Parathyroid adenoma (tissue), 2 donors: ENCODE data around the gene SUCO.

Experiments used
- H2AFZ ChIP-seq: fragments of 300-600 bp; sonication (generic); one replicate; pipeline ENCODE4 v1.7.0; 2017; ENCODE audit warnings: antibody characterized with exemption, mild to moderate bottlenecking
- H3K27ac ChIP-seq: fragments of 300-600 bp; sonication (generic); one replicate; pipeline ENCODE4 v1.7.0; 2017
- H3K27me3 ChIP-seq: fragments of 300-600 bp; sonication (generic); one replicate; pipeline ENCODE4 v1.7.0; 2017; ENCODE audit warnings: low read length; ENCODE audit not compliant: control insufficient read depth, insufficient read depth
- H3K36me3 ChIP-seq: fragments of 300-600 bp; sonication (generic); one replicate; pipeline ENCODE4 v1.7.0; 2017; ENCODE audit warnings: low read length; ENCODE audit not compliant: control insufficient read depth, insufficient read depth
- H3K4me1 ChIP-seq: fragments of 300-600 bp; sonication (generic); one replicate; pipeline ENCODE4 v1.7.0; 2017; ENCODE audit warnings: control low read depth
- H3K4me2 ChIP-seq: fragments of 300-600 bp; sonication (generic); one replicate; pipeline ENCODE4 v1.7.0; 2017; ENCODE audit warnings: low read length
- H3K4me3 ChIP-seq: fragments of 300-600 bp; sonication (generic); one replicate; pipeline ENCODE4 v1.7.0; 2017; ENCODE audit warnings: low read depth, low read length
- H3K79me2 ChIP-seq: fragments of 300-600 bp; sonication (generic); one replicate; pipeline ENCODE4 v1.7.0; 2017; ENCODE audit warnings: control low read depth
- H3K9ac ChIP-seq: fragments of 300-600 bp; sonication (generic); one replicate; pipeline ENCODE4 v1.7.0; 2017; ENCODE audit warnings: mild to moderate bottlenecking
- H3K9me3 ChIP-seq: fragments of 300-600 bp; sonication (generic); one replicate; pipeline ENCODE4 v1.7.0; 2017; ENCODE audit warnings: low read length; ENCODE audit not compliant: control insufficient read depth
- CTCF ChIP-seq: fragments of 300-600 bp; sonication (generic); IDR thresholded peaks from one replicate; pipeline ENCODE4 v1.7.0; 2017; ENCODE audit warnings: antibody characterized with exemption, mild to moderate bottlenecking
- donor health status: primary hyperparathyroidism.

The SUCO gene

GRCh38 chr1:172499636-172500141, 33.3 kb upstream of the SUCO start:
- no peak for TF ChIP-seq CTCF
- no peak overlapping the region for H3K4me2 ChIP-seq
- H3K79me2 ChIP-seq: no peaks in the 10 kb centered on the region
- no peak overlapping the region for H3K9ac ChIP-seq
- no peaks in the 10 kb centered on the region for H3K9me3 ChIP-seq
- no peak overlapping the region for H3K4me3 ChIP-seq
- no peaks in the 10 kb centered on the region for H3K27me3 ChIP-seq
- H2AFZ ChIP-seq: peak overlapping the region; percentile 23
- H3K27ac ChIP-seq: peak overlapping the region; percentile 97
- H3K4me1 ChIP-seq: peaks cover 20% of the 10 kb centered on the region
- no peaks in the 10 kb centered on the region for H3K36me3 ChIP-seq

- H3K9me3 ChIP-seq: no peaks in the 10 kb centered on the region
- peak overlapping the region; percentile 97 for H3K27ac ChIP-seq
- H3K9ac ChIP-seq: no peak overlapping the region
- H3K27me3 ChIP-seq: no peaks in the 10 kb centered on the region
- TF ChIP-seq CTCF: no peak
- peaks cover 20% of the 10 kb centered on the region for H3K4me1 ChIP-seq
- H3K36me3 ChIP-seq: no peaks in the 10 kb centered on the region
- H3K4me3 ChIP-seq: no peak overlapping the region
- H2AFZ ChIP-seq: peak overlapping the region; percentile 23
- H3K4me2 ChIP-seq: no peak overlapping the region
- H3K79me2 ChIP-seq: no peaks in the 10 kb centered on the region
Measured at GRCh38 chr1:172500207-172500606, 32.7 kb upstream of the SUCO start.

- H3K9me3 ChIP-seq: no peaks in the 10 kb centered on the region
- no peak for TF ChIP-seq CTCF
- no peak overlapping the region for H3K9ac ChIP-seq
- H3K36me3 ChIP-seq: no peaks in the 10 kb centered on the region
- peak overlapping the region; percentile 63 for H2AFZ ChIP-seq
- H3K4me2 ChIP-seq: no peak overlapping the region
- H3K4me3 ChIP-seq: no peak overlapping the region
- no peaks in the 10 kb centered on the region for H3K27me3 ChIP-seq
- no peaks in the 10 kb centered on the region for H3K79me2 ChIP-seq
- H3K4me1 ChIP-seq: peaks cover 12% of the 10 kb centered on the region
- H3K27ac ChIP-seq: peak overlapping the region; percentile 64
Measured at GRCh38 chr1:172507741-172508140, 25.2 kb upstream of the SUCO start.

DNA sequence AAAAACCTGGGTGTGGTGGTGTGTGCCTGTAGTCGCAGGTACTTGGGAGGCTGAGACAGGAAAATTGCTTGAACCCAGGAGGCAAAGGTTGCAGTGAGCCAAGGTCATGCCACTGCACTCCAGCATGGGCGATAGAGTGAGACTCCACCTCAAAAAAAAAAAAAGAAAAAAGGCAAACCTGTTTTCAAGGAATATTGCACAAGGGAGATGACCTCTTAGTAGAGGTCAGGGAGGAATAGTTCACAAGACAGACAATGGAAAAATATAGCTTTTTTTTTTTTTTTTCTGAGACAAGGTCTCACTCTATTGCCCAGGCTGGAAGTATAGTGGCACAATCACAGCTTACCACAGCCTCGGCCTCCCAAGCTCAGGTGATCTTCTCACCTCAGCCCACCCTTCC, 22.5 kb upstream of the SUCO start:
- H3K79me2 ChIP-seq: no peaks in the 10 kb centered on the region
- H3K4me3 ChIP-seq: no peak overlapping the region
- no peak overlapping the region for H3K27ac ChIP-seq
- no peaks in the 10 kb centered on the region for H3K9me3 ChIP-seq
- no peaks in the 10 kb centered on the region for H3K36me3 ChIP-seq
- H3K27me3 ChIP-seq: no peaks in the 10 kb centered on the region
- no peak overlapping the region for H3K9ac ChIP-seq
- no peak overlapping the region for H3K4me2 ChIP-seq
- no peak overlapping the region for H2AFZ ChIP-seq
- peaks cover 17% of the 10 kb centered on the region for H3K4me1 ChIP-seq
- no peak for TF ChIP-seq CTCF

DNA sequence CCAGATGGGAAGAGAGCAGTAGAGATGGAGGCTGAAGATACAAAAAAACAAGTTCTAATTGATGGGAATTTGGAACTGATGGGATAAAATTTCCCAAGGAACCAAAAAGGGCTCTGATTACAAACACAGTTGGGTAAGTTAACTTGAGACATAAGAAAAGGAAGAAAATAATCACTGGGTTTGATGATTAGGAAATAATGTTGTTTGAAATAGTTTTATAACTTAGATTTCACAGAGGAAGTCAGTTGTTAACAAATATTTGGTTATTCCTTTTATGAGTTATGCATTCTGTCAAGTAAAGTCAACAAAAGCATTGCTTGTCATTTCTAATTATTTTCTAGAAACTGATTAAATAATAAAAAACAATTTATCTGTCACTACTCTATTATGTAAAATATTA, 20.4 kb upstream of the SUCO start:
- peaks cover 17% of the 10 kb centered on the region for H3K4me1 ChIP-seq
- H3K4me3 ChIP-seq: no peak overlapping the region
- H3K27me3 ChIP-seq: no peaks in the 10 kb centered on the region
- H3K9ac ChIP-seq: no peak overlapping the region
- TF ChIP-seq CTCF: no peak
- H3K36me3 ChIP-seq: no peaks in the 10 kb centered on the region
- peak overlapping the region; percentile 20 for H2AFZ ChIP-seq
- H3K4me2 ChIP-seq: no peak overlapping the region
- no peaks in the 10 kb centered on the region for H3K79me2 ChIP-seq
- no peaks in the 10 kb centered on the region for H3K9me3 ChIP-seq
- H3K27ac ChIP-seq: peak overlapping the region; percentile 84
